HG02678 (cell line): Measurements from ENCODE around the gene CEP131.

ENCODE experiments used
- ATAC-seq: cut with Tn5 transposase; IDR thresholded peaks from one replicate; pipeline ENCODE4 v1.9.1; 2021; ENCODE audit warnings: mild to moderate bottlenecking, moderate library complexity; ENCODE audit not compliant: unreplicated experiment

The CEP131 gene

DNA sequence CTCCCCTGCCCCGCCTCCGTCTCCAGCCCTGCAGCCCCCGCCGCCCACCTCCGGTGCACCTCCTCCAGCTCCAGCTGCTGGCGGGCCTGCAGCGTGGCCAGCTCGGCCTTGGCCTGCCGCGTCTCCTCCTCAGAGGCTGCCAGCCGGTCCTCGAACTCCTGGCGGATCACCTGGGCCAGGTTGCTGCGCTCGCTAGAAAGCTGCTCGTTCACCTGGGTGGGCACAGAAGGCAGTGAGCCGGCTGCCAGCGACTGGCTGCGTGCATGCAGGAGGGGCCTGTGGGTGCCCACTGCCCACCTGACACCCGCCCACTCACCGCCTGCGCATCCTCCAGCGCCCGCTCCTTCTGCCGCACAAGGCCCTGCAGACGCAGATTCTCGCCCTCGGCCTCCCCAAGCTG, 32.2 kb downstream of the CEP131 start:
- ATAC-seq = no peak

- no peak for ATAC-seq
Observed at GRCh38 chr17:81189670-81190530, 32.9 kb downstream of the CEP131 start.

- ATAC-seq = no peak
Observed at GRCh38 chr17:81189016-81189415, 33.7 kb downstream of the CEP131 start.

- ATAC-seq = no peak
Observed at GRCh38 chr17:81188491-81188840, 34.3 kb downstream of the CEP131 start.

GRCh38 chr17:81187586-81188490, 34.9 kb downstream of the CEP131 start:
- ATAC-seq = no peak

- no peak for ATAC-seq
Observed at GRCh38 chr17:81187120-81187519, 35.6 kb downstream of the CEP131 start.

- no peak for ATAC-seq
Observed at GRCh38 chr17:81186203-81186602, 36.6 kb downstream of the CEP131 start.

DNA sequence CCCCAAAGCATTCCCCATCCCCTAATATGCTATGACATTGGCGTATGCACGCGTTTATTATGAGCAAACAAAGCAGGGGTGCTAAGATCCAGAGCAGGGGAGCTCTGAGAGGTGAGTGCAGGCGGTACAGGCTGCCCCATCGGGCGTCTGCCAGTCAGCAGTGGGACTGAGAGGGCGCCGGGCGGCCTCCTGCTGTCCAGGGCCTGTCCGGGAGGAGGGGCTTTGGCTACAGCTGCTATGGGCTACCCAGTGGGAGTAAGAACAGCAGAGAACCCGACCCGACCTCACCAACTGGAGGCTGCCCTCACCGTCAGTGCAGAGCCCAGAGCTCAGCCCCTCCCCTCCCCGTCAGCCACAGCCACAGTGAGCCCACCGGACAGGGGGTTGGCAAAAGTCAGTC, 38.2 kb downstream of the CEP131 start:
- ATAC-seq = no peak

- no peak for ATAC-seq
Observed at GRCh38 chr17:81183807-81184206, 39.0 kb downstream of the CEP131 start.

DNA sequence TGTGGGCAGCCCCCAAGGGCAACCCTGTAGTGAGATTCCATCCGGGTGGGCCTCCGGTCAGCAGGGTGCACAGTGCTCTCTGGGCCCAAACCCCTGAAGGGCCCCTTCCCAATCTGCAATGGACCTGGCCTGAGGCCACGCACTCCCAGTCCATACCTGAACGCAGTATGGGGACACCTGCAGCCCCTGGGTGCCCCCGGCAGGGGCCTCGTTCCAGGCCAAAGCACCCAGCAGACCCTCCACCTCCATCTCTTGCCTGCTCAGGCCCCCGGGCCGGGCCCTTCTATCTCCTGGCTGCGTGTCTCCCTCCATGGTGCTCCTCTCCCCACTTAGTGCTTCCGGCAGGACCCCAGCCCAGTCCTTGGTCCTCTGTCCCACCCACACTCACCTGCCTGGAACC, 39.4 kb downstream of the CEP131 start:
- no peak for ATAC-seq

- ATAC-seq = no peak
Observed at GRCh38 chr17:81182596-81182995, 40.2 kb downstream of the CEP131 start.

GRCh38 chr17:81181811-81182185, 41.0 kb downstream of the CEP131 start:
- ATAC-seq = no peak

DNA sequence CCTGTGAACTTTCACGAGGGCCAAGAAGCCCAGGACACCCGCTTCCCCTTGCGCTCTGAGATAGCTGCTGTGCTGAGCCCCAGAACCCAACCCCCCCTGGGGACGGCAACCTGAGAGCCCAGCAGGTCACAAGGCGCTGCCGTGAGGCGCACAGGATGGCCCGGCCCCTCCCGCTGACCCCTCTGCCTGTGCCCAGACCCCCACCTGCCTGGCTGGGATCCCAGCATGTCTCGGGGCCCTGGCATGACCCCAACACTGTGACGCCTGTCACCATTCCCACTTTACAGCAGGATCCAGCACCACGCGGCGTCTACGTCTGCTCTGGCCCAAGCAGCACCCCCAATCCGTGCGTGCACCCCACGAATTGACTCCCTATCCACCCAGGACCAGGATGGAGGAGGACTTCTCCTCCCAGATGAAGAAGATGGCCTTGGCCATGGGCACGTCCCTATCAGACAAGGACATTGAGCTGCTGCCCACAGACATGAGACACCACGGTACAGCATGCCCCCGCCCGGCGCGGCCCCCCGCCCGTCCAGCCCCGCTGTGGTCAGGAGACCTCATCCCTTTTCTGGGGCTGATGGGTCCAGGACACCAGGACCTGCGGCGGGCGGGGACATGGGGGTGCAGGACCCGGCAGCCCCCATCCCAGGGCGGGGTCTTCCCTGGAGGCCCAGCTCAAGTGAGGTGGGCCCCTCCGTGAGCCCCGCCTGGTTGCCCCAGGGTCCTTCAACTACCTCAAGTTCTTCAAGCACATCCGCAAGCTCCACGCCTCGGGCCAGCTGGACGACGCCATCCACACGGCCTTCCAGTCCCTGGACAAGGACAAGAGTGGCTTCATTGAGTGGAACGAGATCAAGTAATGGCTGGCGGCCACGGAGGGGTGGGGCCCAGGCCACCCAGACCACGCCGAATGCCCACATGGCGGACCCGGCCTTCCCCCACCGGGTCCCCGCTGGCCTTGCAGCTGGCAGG, 41.6 kb downstream of the CEP131 start:
- no peak for ATAC-seq

GRCh38 chr17:81179861-81180260, 42.9 kb downstream of the CEP131 start:
- ATAC-seq = no peak

GRCh38 chr17:81179220-81179619, 43.5 kb downstream of the CEP131 start:
- ATAC-seq = no peak

GRCh38 chr17:81178136-81179091, 44.4 kb downstream of the CEP131 start:
- ATAC-seq = no peak

GRCh38 chr17:81176666-81177065, 46.1 kb downstream of the CEP131 start:
- no peak for ATAC-seq

GRCh38 chr17:81173762-81174155, 49.0 kb downstream of the CEP131 start:
- no peak for ATAC-seq

GRCh38 chr17:81173052-81173761, 49.6 kb downstream of the CEP131 start:
- ATAC-seq = no peak
